CD8-positive, alpha-beta memory T cell (primary cell): ENCODE results near the gene GABRB1. TPM values are rescaled to one million over a fixed set of nuclear protein-coding genes. Genes with fewer than 3 reads are reported as not detected.
A peak's percentile ranks its signal among the peaks of the same experiment; 100 is the strongest.

Source experiments
- CTCF ChIA-PET: fragments of 350-600 bp; sonication (Branson Sonifier 250); formaldehyde crosslinking; loops from one replicate; lab custom pipeline; 2021; ENCODE audit warnings: antibody characterized with exemption; lab: Charles Lee
- POLR2A ChIA-PET: fragments of 350-600 bp; sonication (Branson Sonifier 250); formaldehyde crosslinking; loops from one replicate; lab custom pipeline; 2021; ENCODE audit warnings: antibody characterized with exemption; lab: Charles Lee
- DNase-seq, 5 donors: peaks; one replicate each; pipeline versions ENCODE4 v3.0.0 to v3.0.0-alpha.2; 2020 to 2022; ENCODE audit warnings: mixed read lengths in 1 of 5
- H3K27ac ChIP-seq: one replicate; pipeline ENCODE4 v1.7.0; 2013; ENCODE audit warnings: low read depth, mild to moderate bottlenecking, low read length, moderate library complexity
- H3K27me3 ChIP-seq: 2 replicates; pipeline ENCODE4 v1.7.0; 2013; ENCODE audit warnings: low read length, mild to moderate bottlenecking; ENCODE audit not compliant: insufficient read depth, poor library complexity, severe bottlenecking
- H3K36me3 ChIP-seq: 2 replicates; pipeline ENCODE4 v1.7.0; 2013; ENCODE audit warnings: mild to moderate bottlenecking, low read length, moderate library complexity; ENCODE audit not compliant: insufficient read depth
- H3K4me1 ChIP-seq: 2 replicates; pipeline ENCODE4 v1.7.0; 2013; ENCODE audit warnings: mild to moderate bottlenecking, low read length, moderate library complexity; ENCODE audit not compliant: insufficient read depth
- H3K4me3 ChIP-seq: 2 replicates; pipeline ENCODE4 v1.7.0; 2013; ENCODE audit warnings: mild to moderate bottlenecking, low read length
- H3K9me3 ChIP-seq: 2 replicates; pipeline ENCODE4 v1.7.0; 2013; ENCODE audit warnings: mild to moderate bottlenecking, low read length
- H3K27ac Mint-ChIP-seq, 8 donors: one replicate each; pipeline ENCODE4 v1.8.0; 2020 to 2021; ENCODE audit warnings: mixed read lengths in 8 of 8, mild to moderate bottlenecking in 6 of 8, inconsistent platforms in 3 of 8, moderate library complexity in 3 of 8
- H3K27me3 Mint-ChIP-seq, 2 donors: one replicate each; pipeline ENCODE4 v1.8.0; 2020 to 2021; ENCODE audit warnings: mixed read lengths in 2 of 2, mild to moderate bottlenecking in 1 of 2, moderate library complexity in 1 of 2
- H3K36me3 Mint-ChIP-seq, 3 donors: one replicate each; pipeline ENCODE4 v1.8.0; 2020 to 2021; ENCODE audit warnings: mixed read lengths in 3 of 3, inconsistent platforms in 1 of 3, mild to moderate bottlenecking in 1 of 3
- H3K4me1 Mint-ChIP-seq, 3 donors: one replicate each; pipeline ENCODE4 v1.8.0; 2020 to 2021; ENCODE audit warnings: mixed read lengths in 3 of 3, inconsistent platforms in 1 of 3, mild to moderate bottlenecking in 1 of 3
- H3K4me3 Mint-ChIP-seq, 7 donors: one replicate each; pipeline ENCODE4 v1.8.0; 2020 to 2021; ENCODE audit warnings: mixed read lengths in 7 of 7, mild to moderate bottlenecking in 6 of 7, moderate library complexity in 4 of 7, inconsistent platforms in 2 of 7
- H3K9me3 Mint-ChIP-seq, 5 donors: one replicate each; pipeline ENCODE4 v1.8.0; 2020 to 2022; ENCODE audit warnings: mixed read lengths in 5 of 5, mild to moderate bottlenecking in 3 of 5, moderate library complexity in 2 of 5, inconsistent platforms in 1 of 5
- polyA plus RNA-seq: library from polyadenylated mRNA; unstranded; fragments of 300-500 nt; fragmentation: Illumina TruSeq; gene quantifications from one replicate; pipeline ENCODE4 v1.2.3, GENCODE V29; 2021
- total RNA-seq, 2 experiments: library from RNA; stranded (reverse); gene quantifications; one replicate each; pipeline ENCODE4 v1.2.3, GENCODE V29; 2021

Gene GABRB1
- total and polyA plus RNA-seq, 3 experiments from 2014 or later, result not detected

- peak in 1 of 5 donors; percentile 9 for DNase-seq
- Mint-ChIP-seq H3K27me3 (peaks cover 29 to 57% of the 10 kb centered on the region in 2 donors), H3K9me3 (peaks cover 0 to 2% (median 0%) of the 10 kb centered on the region in 5 donors), H3K4me1 (peaks cover 15 to 24% (median 22%) of the 10 kb centered on the region in 3 donors), H3K4me3 (peak overlapping the region; percentile 12 to 84 (median 76)), H3K27ac (peak overlapping the region in 3 of 8 donors; percentile 1 to 92 (median 12)), H3K36me3 (no peaks in the 10 kb centered on the region)
- peak overlapping the region; percentile 29 for H3K4me3 ChIP-seq
- no peak overlapping the region for H3K27ac ChIP-seq
- no peaks in the 10 kb centered on the region for H3K9me3 ChIP-seq
- H3K36me3 ChIP-seq, result no peaks in the 10 kb centered on the region
- H3K27me3 ChIP-seq, result peaks cover 22% of the 10 kb centered on the region
- peaks cover 12% of the 10 kb centered on the region for H3K4me1 ChIP-seq
- CTCF ChIA-PET, result no interaction called here
- POLR2A ChIA-PET, result no interaction called here
Measured at GRCh38 chr4:47031751-47032404, 511 bp downstream of the GABRB1 start.

- H3K27ac ChIP-seq, result no peak overlapping the region
- peaks cover 22% of the 10 kb centered on the region for H3K27me3 ChIP-seq
- CTCF ChIA-PET, result no interaction called here
- Mint-ChIP-seq H3K4me3 (peak overlapping the region; percentile 17 to 84 (median 76)), H3K36me3 (no peaks in the 10 kb centered on the region), H3K27me3 (peaks cover 30 to 57% of the 10 kb centered on the region in 2 donors), H3K4me1 (peaks cover 15 to 24% (median 22%) of the 10 kb centered on the region in 3 donors), H3K9me3 (peaks cover 0 to 2% (median 0%) of the 10 kb centered on the region in 5 donors), H3K27ac (no peak overlapping the region)
- DNase-seq, result peak in 2 of 5 donors; percentile 39 to 41
- H3K4me3 ChIP-seq, result peak overlapping the region; percentile 29
- peaks cover 12% of the 10 kb centered on the region for H3K4me1 ChIP-seq
- H3K9me3 ChIP-seq, result no peaks in the 10 kb centered on the region
- no peaks in the 10 kb centered on the region for H3K36me3 ChIP-seq
- POLR2A ChIA-PET, result no interaction called here
Measured at GRCh38 chr4:47032405-47033106, 1.2 kb downstream of the GABRB1 start.

GRCh38 chr4:47038263-47038662 lies 6.9 kb downstream of the GABRB1 start:
- peaks cover 13 to 26% of the 10 kb centered on the region in 2 donors for H3K27me3 Mint-ChIP-seq
- CTCF ChIA-PET, result no interaction called here
- H3K27ac ChIP-seq, result no peak overlapping the region
- no peaks in the 10 kb centered on the region for H3K9me3 Mint-ChIP-seq
- no peaks in the 10 kb centered on the region for H3K36me3 ChIP-seq
- H3K4me1 ChIP-seq, result no peaks in the 10 kb centered on the region
- H3K4me1 Mint-ChIP-seq, result no peaks in the 10 kb centered on the region
- H3K4me3 ChIP-seq, result no peak overlapping the region
- POLR2A ChIA-PET, result no interaction called here
- no peak overlapping the region for H3K27ac Mint-ChIP-seq
- H3K36me3 Mint-ChIP-seq, result no peaks in the 10 kb centered on the region
- no peak overlapping the region for H3K4me3 Mint-ChIP-seq
- H3K27me3 ChIP-seq, result peaks cover 1% of the 10 kb centered on the region
- DNase-seq, result no peak
- no peaks in the 10 kb centered on the region for H3K9me3 ChIP-seq

GRCh38 chr4:47040828-47041227 lies 9.5 kb downstream of the GABRB1 start:
- no peaks in the 10 kb centered on the region for H3K9me3 Mint-ChIP-seq
- H3K27me3 Mint-ChIP-seq, result peaks cover 8 to 25% of the 10 kb centered on the region in 2 donors
- H3K9me3 ChIP-seq, result no peaks in the 10 kb centered on the region
- H3K36me3 ChIP-seq, result no peaks in the 10 kb centered on the region
- no peak overlapping the region for H3K4me3 ChIP-seq
- CTCF ChIA-PET, result no interaction called here
- no peak for DNase-seq
- no peaks in the 10 kb centered on the region for H3K27me3 ChIP-seq
- POLR2A ChIA-PET, result no interaction called here
- H3K27ac ChIP-seq, result no peak overlapping the region
- no peaks in the 10 kb centered on the region for H3K4me1 ChIP-seq
- no peak overlapping the region for H3K27ac Mint-ChIP-seq
- H3K4me3 Mint-ChIP-seq, result no peak overlapping the region
- no peaks in the 10 kb centered on the region for H3K36me3 Mint-ChIP-seq
- no peaks in the 10 kb centered on the region for H3K4me1 Mint-ChIP-seq

DNA sequence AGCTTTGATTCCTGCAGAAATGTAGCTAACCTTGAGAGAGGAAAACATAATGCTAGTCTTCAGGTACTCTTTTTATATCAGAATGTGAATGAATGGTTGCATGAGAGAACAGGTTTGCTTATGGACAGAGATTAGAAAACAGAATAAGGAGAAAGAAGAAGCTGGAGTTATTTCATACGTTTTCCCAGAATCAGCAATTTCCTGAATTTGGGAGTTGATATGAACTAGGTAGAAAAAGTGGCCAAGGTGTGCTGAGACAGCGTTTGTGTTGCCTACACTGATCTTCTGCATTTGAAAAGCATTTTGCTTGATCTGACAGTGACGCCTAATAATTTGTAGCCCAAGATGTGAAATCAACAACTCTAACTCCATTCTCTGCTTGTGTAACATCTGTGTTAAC lies 12.5 kb downstream of the GABRB1 start:
- no peak for DNase-seq
- H3K9me3 ChIP-seq, result no peaks in the 10 kb centered on the region
- POLR2A ChIA-PET, result no interaction called here
- no peak overlapping the region for H3K27ac ChIP-seq
- H3K36me3 ChIP-seq, result no peaks in the 10 kb centered on the region
- no peaks in the 10 kb centered on the region for H3K36me3 Mint-ChIP-seq
- no peaks in the 10 kb centered on the region for H3K4me1 Mint-ChIP-seq
- no peak overlapping the region for H3K4me3 ChIP-seq
- no peak overlapping the region for H3K4me3 Mint-ChIP-seq
- no peak overlapping the region for H3K27ac Mint-ChIP-seq
- no peaks in the 10 kb centered on the region for H3K4me1 ChIP-seq
- H3K27me3 ChIP-seq, result no peaks in the 10 kb centered on the region
- peaks cover 5 to 30% of the 10 kb centered on the region in 2 donors for H3K27me3 Mint-ChIP-seq
- CTCF ChIA-PET, result no interaction called here
- peaks cover 0 to 4% (median 2%) of the 10 kb centered on the region in 5 donors for H3K9me3 Mint-ChIP-seq

DNA sequence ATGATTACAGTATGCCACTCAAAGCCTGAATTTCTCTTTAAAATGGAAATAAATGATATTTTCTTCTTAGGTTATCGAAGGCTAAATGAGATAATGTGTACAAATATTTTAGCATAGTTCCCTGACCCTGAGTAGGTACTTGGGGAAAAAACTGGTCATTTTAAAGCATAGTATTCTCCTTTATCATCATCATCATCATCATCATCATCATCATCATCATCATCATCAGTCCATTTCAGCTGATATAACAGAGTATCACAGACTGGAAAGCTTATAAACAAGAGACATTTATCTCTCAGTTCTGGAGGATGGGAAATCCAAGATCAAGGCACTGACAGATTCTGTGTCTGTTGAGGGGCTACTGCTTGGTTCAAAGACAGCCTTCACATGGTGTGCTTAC lies 13.9 kb downstream of the GABRB1 start:
- Mint-ChIP-seq H3K4me3 (no peak overlapping the region), H3K27me3 (peaks cover 0 to 34% of the 10 kb centered on the region in 2 donors), H3K36me3 (no peaks in the 10 kb centered on the region), H3K9me3 (peaks cover 0 to 4% (median 2%) of the 10 kb centered on the region in 5 donors), H3K4me1 (no peaks in the 10 kb centered on the region), H3K27ac (no peak overlapping the region)
- no peak overlapping the region for H3K4me3 ChIP-seq
- no peak for DNase-seq
- no peaks in the 10 kb centered on the region for H3K9me3 ChIP-seq
- H3K4me1 ChIP-seq, result no peaks in the 10 kb centered on the region
- CTCF ChIA-PET, result no interaction called here
- no peaks in the 10 kb centered on the region for H3K27me3 ChIP-seq
- POLR2A ChIA-PET, result no interaction called here
- no peak overlapping the region for H3K27ac ChIP-seq
- no peaks in the 10 kb centered on the region for H3K36me3 ChIP-seq

DNA sequence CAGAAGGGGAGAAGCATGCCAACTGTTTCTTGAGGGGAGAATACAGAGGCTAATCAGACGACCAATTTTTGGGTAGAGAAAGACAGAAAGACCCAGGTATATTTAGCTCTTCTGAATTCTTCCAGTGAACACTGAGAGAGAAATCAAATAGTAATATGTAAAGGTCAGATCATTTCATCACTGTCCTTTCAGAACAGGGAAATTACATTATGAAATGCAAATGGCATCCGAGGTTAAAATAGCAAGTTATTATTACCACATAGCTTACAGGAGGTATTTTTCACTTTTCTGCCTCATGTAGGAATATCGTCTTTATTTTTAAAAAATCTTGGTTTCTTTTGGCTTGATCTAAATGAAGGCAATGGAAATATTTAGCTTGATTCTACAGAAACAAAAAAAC lies 18.0 kb downstream of the GABRB1 start:
- CTCF ChIA-PET, result no interaction called here
- Mint-ChIP-seq H3K4me1 (no peaks in the 10 kb centered on the region), H3K27me3 (peaks cover 0 to 41% of the 10 kb centered on the region in 2 donors)

More for the DNA sequence above, 18.0 kb downstream of the GABRB1 start:
- POLR2A ChIA-PET, result no interaction called here
- H3K36me3 ChIP-seq, result no peaks in the 10 kb centered on the region
- no peak overlapping the region for H3K27ac Mint-ChIP-seq
- H3K4me3 ChIP-seq, result no peak overlapping the region
- H3K36me3 Mint-ChIP-seq, result no peaks in the 10 kb centered on the region
- no peaks in the 10 kb centered on the region for H3K27me3 ChIP-seq
- no peak for DNase-seq
- no peaks in the 10 kb centered on the region for H3K4me1 ChIP-seq
- no peak overlapping the region for H3K27ac ChIP-seq
- peaks cover 0 to 4% (median 3%) of the 10 kb centered on the region in 5 donors for H3K9me3 Mint-ChIP-seq
- H3K9me3 ChIP-seq, result no peaks in the 10 kb centered on the region
- H3K4me3 Mint-ChIP-seq, result no peak overlapping the region
